OCI-LY1 (cell line): ENCODE results near the gene IKZF3.

Source experiments
- CTCF ChIP-seq: fragments of 200-600 bp; sonication (generic), shearing (Covaris generic); IDR thresholded peaks from 2 replicates; pipeline ENCODE4 v1.5.1; 2017; ENCODE audit warnings: mild to moderate bottlenecking, antibody characterized with exemption, low read length, moderate library complexity, mixed read lengths
- EZH2 ChIP-seq: fragments of 200-600 bp; sonication (generic), shearing (Covaris generic); IDR thresholded peaks from 2 replicates; pipeline ENCODE4 v1.8.0; 2017; ENCODE audit warnings: borderline replicate concordance, mixed run types, mild to moderate bottlenecking, antibody characterized with exemption, low read length, moderate library complexity, mixed read lengths

GRCh38 chr17:39828443-39828842 is 35.7 kb downstream of the IKZF3 start:
- TF ChIP-seq CTCF (no peak), EZH2 (no peak)
